Activated T-cell treated with anti-CD3 and anti-CD28 coated beads for 1 hour (primary cell): ENCODE measurements around the gene LITAF.
"Not testable (repeated sequence)": the region's sequence is repeated elsewhere in the genome, so short reads cannot be mapped to it uniquely, and the experiment has no call there.

Source experiments
- DNase-seq: peaks from one replicate; pipeline ENCODE4 v3.0.0-alpha.2; 2020; ENCODE audit warnings: low read depth

The LITAF gene

DNA sequence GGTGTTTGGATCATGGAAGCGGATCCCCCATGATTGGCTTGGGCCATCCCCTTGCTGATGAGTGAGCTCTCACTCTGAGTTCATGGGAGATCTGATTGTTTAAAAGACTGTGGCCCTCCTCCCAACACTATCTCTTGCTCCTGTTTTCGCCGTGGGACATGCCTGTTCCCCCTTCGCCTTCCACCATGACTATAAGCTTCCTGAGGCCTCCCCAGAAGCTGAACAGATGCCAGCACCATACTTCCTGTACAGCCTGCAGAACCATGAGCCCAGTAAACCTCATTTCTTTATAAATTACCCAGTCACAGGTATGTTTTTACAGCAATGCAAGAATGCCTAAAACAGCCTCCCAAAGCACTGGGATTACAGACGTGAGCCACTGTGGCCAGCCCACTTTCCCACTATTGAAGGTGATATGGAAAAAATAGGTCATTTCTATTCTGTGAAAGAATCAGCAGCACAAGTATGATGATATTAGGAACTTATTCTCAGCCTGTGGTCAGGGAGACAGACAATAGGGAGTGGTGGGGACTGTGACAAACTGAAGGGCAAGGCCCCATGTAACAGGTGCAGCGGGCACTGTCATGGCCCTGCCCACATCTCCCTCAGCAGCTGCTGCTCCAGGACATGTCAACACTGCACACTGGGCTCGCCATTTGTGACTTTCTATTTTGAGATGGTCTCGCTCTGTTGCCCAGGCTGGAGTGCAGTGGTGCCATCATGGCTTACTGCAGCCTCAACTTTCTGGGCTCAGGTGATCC is 33.7 kb upstream of the LITAF start:
- DNase-seq, result no peak

DNA sequence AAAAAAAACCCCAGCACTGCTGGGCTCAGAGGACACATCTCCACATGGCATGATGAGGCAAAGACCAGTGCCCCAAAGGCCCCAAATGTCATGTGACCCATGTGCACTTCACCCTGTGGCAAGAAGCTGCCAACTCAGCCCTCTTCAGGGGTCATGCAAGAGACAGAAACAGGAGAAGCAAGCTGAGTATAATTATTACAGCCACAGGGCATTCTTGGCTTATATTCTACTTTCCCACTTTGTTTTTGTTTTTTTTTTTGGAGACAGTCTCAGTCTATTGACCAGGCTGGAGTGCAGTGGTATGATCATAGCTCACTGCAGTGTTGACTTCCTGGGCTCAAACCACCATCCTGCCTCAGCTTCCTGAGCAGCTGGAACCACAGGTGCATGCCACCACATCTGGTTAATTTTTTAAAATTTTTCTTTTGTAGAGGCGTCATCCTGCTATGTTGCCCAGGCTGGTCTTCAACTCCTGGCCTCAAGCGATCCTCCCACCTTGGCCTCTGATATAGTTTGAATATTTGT is 32.7 kb upstream of the LITAF start:
- no peak for DNase-seq

DNA sequence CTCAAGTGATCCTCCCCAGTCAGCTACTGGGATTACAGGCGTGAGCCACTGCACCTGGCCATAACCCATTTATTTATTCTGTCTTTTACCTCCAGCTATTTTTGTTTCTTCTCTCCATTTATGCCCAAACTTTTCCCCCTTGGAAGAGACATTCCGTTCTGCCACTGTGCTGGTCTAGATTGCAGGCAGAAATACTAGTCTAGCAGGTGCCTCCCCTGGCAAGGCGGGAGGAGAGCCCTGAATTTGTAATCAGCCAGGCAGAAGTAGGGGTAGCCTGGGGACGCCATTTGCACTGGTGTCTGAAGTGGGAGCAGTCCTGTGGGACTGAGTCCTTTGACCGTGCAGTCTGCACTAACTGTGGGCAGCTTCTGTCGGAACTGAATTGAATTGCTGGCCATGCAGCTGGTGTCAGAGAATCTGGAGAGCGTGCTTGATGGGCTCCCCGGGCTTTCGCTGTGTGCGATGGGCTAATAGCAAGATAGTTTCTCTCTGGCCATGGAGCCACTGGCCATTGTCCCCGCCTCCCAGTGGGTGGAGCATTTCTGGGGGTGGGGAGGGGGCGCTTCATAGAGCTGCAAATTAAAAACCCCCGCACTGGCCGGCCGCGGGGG is 31.5 kb upstream of the LITAF start:
- no peak for DNase-seq

DNA sequence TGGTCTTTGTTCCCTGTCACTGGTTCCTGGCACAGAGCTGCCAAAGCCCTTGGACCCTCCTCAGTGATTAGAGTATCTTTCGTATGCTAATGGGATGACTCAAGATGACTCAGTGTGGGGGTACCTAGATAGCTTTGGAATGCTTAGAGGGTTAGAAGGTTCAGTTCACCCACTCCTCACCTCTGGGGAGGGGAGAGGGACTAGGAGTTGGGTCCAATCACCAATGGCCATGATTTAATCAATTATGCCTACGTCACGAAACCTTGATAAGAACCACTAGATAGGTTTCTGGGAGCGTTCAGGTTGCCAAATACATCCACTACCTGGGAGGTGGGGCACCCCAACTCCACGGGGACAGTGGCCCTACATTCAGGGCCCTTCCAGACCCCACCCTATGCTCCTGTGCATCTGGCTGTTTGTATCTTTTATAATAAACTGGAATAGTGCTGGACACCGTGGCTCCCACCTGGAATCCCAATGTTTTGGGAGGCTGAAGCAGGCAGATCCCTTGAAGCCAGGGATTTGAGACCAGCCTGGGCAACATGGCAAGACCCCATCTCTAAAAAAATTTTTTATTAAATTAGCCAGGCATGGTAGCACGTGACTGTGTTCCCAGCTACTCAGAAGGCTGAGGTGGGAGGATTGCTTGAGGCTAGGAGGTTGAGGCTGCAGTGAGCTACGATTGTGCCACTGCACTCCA is 29.2 kb upstream of the LITAF start:
- DNase-seq, result no peak

DNA sequence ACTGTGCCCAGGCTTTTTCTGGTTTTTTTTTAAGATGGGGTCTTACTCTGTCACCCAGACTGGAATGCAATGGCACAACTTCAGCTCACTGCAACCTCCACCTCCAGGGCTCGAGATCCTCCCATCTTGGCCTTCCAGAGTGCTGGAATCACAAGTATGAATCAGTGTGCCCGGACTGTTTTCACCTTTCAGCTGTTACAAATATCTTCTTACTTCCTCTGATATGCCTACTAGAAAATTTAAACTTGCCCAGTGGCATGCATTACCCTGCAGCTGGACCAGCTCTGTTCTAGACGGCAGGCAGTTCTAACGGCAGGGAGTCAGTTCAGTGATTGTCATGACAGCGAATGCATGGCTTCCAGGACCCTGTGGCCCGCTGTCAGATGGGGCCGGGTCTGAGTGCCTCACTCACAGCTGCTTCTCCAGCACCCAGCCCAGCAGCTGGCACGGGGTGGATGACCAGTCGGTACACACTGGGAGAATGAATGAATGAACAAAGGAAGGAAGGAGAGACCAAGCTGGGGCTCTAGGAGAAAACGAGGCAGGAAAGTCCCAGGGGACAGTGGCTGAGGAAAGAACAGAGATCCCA is 28.0 kb upstream of the LITAF start:
- DNase-seq, result no peak

DNA sequence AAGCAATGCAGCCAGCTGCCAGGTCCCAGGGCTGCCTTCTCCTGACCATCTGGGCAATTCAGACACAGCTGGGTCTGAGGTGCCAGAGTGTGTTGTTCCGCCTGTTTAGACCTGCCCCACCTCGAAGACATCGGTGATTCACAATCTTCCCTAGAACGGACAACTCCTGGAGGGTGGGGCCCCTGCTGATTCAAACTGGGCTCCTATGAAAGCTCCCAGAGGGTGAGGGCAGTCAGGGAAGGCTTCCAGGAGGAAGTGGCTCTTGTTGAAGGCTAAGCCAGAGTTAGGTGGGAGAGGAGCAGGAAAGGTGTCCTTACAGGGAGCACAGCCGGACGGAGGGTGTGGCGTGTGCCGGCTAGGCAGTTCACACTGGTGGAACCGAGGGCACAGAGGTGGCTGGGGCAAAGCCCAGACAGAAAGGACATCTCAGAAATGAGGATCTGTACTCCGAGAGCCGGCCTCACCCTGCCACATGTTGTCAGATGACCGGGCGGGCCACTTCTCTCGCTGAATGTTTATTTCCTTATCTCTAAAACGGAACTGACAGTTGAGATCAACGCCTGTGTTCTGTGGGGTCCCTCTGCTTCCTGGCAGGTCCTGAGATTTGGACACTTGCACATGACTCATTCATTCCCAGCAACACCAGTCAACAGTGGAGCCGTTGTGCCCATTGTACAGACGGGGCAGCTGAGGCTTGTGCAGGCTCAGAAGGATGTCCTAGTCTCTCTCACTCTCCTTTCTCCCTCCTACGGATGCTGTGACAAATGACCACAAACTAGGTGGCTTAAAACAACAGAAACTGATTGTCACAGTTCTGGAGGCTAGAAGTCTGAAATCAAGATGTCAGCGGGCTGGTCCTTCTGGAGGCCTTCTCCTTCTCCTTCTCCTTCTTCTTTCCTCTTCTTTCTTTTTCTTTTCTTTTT is 26.9 kb upstream of the LITAF start:
- DNase-seq, result no peak

DNA sequence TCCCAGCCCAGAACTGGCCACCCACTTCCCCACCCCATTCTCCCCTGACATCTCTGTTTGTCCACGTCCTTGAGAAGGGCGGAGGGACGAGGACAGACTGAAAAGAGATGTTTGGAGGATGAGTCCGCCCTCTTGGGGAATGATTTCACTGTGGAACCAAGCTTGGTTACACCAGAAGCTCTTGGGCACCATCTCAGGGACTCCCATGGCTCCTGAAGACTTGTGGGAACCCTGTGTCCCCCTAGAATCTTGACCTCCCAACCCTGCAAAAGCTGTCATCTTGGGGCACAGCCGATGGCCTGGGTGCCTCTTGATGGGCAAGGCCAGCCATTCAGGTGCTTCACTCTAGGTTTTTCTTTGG is 25.9 kb upstream of the LITAF start:
- no peak for DNase-seq

DNA sequence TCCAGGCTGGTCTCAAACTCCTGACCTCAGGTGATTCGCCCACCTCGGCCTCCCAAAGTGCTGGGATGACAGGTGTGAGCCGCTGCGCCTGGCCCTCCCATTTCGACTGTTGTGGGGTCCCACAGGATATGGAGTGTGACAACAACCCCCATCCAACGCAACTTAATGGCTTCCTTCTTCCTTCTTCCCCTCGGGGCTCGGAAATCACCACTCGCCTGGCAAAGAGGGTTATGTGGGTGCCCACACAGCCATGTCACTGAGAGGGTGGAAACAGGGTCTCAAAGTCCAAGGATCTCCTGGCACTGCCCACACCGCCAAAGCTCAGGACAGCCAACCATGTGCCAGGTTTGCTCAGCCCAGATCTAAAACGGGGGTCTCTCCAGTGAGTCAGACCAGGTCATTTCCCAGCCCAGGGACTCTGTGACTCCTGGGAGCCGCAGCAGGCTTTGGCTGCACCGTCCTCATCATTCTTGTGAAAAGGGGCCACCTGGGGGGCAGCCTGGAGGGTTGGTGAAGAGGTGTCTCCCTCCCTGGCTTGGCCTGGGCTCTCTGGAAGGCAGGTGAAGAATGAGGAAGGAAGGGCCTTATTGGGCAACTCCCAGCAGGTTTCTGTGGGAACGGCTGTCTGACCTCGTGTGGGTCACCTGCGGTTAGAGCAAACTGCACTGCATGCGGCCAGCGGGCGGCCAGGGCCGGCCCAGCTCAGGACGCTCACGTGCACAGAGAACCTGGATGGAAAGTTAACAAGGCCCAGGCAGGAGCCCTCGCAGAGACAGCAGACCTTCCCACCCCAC is 25.3 kb upstream of the LITAF start:
- DNase-seq, result no peak

DNA sequence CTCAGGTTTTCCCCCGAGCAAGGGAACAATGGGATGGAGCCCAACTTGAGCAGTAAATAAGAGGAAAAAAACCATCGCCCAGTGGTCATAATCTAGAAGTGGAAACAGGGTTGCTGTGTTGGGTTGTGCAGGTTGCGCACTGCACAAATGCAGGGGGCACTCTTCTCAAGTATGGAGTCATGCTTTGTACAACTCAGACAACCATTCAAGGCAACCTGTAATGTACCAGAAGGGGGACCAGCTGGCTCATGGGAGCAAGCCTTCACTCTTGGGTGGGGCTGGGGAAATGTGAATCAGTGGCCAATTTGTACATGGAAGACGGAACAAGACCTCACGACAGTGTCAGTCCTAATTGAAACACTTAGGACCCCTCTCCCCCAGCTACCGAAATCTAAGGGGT is 23.9 kb upstream of the LITAF start:
- DNase-seq, result no peak

DNA sequence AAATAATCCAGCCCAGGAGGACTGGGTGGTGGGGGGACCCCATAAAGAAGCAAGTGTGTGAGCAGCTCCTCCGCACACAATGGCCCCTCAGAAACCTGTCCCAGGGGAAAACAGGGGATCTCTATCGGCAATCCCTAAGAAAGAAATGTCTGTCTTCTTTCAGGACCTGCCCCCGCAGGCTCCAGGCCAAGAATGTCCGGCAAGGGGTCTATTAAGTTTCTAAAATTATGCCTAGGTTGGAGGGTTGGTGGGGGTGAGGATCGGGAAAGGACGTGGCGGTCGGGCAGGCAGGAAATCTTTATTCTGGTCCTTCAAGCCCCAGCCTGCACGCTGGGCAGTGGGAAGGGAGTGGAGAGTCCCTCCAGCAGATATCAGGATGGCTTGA is 23.4 kb upstream of the LITAF start:
- DNase-seq, result no peak

DNA sequence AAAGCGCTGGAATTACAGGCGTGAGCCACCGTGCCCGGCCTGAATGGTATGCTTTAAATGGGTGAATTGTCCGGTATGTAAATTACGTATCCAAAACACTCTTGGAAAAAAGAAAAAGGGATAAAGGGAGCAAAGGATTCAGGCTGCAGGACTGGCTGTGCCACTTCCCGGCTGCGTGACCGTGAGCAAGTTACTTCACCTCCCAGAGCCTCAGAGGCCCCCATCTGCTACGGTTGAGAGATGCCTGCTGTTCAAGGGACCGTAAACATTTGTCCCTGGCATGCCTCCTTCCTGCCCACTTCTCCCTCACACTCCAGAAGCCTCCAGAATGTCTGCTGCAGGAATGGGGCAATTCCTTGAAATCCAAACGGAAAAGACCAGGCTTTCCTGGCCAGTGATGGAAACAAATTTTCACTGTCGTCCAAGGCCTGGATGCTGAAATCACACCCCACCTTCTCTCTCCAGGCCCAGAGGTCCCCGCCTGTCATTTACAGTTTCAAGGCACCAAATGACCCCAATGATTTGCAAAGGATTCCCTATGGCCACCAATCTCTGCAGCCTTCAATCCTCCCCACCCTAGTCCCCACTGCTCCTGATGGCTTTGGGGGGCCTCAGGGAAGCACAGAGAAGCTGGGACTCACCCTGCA is 22.9 kb upstream of the LITAF start:
- no peak for DNase-seq

DNA sequence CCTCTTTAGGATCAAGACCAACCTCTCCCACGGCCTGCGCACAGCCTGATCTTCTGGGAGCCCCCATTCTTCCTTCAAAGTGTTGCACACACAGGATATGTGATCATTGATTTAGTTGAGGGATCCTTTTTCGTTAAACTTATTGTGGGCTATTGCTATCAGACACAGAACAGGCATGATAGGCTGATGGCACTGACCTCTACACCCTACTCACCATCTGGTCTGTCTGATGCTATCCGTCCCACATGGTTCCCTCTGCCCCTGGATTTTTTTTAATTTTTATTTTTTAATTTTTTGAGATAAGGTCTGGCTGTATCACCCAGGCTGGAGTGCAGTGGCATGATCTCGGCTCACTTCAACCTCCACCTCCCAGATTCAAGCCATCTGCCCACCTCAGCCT is 19.2 kb upstream of the LITAF start:
- DNase-seq, result no peak

DNA sequence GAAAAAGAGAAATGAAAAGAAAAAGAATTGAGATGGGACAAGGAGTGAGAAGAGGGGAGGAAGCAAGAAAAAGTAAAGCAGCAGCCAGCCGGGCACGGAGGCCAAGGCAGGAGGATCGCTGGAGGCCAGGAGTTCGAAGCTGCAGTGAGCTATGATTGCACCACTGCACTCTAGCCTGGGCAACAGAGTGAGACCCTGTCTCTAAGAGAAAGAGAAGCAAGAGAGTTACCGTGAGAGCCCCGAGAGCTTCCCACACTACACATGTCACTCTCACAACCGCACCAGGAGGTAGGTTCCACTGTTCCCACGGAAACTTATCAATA is 18.8 kb upstream of the LITAF start:
- DNase-seq, result no peak

DNA sequence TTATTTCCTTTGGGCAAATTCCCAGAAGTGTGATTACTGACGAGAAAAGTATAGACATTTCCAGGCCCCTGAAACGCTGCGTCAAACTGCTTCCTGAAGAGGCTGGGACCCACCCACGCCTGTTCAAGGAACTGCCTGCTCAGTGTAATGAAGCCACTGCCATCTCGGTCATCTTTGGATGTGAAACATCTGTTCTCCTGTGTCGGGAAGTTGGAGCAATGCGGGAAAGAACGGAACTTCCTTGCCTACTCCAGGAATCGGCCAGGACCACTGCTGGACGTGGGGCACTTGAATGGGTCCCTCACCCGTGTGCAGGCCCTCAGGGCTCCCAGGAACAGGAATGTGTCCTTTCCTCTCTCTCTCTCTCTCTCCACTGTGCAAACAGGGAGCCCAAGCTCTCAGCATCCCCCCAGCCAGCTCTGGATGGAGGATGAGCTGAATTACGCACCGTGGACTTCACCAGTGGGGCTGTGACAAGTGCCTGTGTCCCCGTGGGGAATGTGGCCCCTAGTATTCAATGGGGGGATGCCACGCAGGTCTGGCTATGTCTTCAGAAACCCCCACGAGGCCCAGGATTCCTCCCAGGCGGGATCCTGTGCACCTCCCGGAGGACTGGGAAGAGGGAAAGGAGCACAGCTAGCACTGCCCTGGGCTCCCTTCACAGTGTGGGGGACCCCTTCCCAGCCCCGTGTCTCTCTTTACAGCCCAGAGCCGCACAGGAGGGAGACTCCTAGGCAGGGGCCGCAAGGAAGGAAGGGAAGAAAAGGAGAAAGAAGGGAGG is 18.3 kb upstream of the LITAF start:
- DNase-seq, result no peak

DNA sequence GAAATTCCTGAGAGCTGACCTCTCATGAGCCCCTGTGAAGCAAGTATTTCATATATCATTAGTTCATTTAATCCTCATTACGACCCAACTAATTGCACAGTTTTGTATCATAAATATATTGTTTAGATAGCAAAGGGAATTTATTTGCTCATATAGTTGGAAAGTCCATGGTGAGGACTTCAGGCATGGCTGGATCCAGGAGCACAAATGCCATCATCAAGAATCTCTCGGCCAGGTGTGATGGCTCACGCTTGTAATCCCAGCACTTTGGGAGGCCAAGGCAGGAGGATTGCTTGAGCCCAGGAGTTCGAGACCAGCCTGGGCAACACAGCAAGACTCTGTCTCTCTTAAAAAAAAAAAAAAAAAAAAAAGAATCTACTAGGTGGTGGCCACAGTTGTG is 17.6 kb upstream of the LITAF start:
- DNase-seq, result not testable (repeated sequence)

DNA sequence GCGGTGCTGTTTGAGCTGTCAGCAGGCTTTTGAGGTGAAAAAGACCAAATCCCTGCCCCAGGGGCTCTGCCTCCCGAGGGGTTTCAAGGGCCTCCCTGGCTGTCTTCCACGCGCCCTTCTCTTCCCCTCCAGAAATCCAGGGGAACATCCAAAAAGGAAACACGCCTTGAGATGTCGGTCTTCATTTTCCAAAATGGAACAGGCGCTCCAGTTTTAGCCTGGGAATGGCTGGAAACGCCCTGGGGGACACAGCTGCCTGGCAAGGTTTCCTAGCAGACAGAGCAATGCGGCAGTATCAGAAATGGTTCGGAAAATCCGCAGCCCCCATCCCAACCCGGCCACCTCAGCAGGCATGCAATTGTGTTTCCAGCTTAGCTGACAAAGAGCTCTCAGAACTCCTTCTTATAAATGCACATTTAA is 16.6 kb upstream of the LITAF start:
- no peak for DNase-seq

DNA sequence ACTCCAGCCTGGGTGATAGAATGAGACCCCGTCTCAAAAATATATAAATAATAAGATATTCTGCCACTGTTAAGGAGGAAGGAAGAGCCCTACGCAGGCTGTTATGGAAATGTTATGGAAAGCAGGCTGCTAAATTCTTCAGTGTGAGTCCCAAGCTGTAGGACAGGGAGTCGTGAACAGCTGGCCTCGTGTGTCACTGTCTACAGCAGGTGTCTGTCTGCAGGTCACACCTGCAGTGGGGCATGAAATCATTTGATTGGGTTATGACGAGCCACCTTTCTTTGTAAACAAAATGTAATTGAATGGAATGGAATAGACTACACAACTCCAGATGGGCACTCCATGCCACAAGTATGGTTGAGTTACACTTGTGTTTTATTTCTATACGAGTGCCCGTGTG is 15.6 kb upstream of the LITAF start:
- no peak for DNase-seq

DNA sequence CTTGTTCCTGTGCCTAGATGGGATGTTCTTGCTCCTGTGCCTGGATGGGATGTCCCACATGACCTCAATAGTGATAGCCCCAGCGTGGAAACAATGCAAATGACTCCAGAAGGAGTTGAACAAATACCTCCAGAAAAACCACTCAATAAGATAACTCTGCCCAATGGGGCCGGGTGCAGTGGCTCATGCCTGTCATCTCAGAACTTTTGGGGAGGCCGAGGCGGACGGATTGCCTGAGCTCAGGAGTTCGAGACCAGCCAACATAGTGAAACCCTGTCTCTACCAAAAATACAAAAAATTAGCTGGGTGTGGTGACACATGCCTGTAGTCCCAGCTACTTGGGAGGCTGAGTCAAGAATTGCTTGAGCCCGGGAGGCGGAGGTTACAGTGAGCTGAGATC is 15.2 kb upstream of the LITAF start:
- no peak for DNase-seq

DNA sequence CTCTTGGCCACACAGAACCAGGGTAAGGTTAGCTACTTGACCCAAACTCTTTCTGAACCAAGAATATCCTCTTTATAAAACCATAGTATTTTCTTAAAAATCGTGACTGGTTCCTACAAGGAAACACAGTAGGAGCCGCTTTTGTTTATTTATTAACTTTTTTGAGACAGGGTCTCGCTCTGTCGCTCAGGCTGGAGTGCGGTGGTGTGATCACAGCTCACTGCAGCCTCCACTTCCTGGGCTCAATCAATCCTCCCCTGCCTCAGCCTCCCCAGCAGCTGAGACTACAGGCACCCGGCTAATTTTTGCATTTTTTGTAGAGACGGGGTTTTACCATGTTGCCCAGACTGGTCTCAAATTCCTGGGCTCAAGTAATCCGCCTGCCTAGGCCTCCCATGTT is 14.7 kb upstream of the LITAF start:
- DNase-seq, result no peak

DNA sequence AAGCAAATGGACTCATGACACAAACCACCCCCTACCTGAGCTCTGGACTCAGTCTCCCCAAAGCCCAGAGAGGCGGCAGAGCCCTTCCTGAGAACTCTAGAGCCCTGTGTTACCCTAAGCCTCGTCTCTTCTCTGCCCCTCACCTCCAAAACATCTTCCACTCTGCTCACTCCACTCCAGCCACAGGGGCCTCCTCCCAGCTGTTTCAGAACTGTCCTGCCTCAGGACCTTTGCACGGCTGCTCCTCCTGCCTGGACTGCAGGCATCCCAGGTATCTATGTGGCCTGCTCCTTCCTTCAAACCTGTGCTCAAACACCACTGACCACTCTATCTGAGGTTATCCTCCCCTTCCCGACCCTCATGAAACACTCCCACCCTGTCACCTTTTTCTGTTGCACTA is 12.9 kb upstream of the LITAF start:
- no peak for DNase-seq
